Activated CD8-positive, alpha-beta memory T cell treated with anti-CD3 and anti-CD28 coated beads, Interleukin-2, amount 50 U/mL, for 1 hour (primary cell): Measurements from ENCODE around the gene APOBEC4.
"Not testable (repeated sequence)": the region's sequence is repeated elsewhere in the genome, so short reads cannot be mapped to it uniquely, and the experiment has no call there.

Source experiments
- DNase-seq: peaks from one replicate; pipeline ENCODE4 v3.0.0-alpha.2; 2020; ENCODE audit errors: extremely low read depth

Gene APOBEC4

GRCh38 chr1:183652547-183653461, at the start of gene APOBEC4:
TSS of gene APOBEC4 (minus strand) at chr1:183653316. CDS start at chr1:183648781, 4,535 bp downstream.
- no peak for DNase-seq

GRCh38 chr1:183702813-183703198, 49.7 kb upstream of the APOBEC4 start:
- no peak for DNase-seq

GRCh38 chr1:183702087-183702812, 49.1 kb upstream of the APOBEC4 start:
- no peak for DNase-seq

DNA sequence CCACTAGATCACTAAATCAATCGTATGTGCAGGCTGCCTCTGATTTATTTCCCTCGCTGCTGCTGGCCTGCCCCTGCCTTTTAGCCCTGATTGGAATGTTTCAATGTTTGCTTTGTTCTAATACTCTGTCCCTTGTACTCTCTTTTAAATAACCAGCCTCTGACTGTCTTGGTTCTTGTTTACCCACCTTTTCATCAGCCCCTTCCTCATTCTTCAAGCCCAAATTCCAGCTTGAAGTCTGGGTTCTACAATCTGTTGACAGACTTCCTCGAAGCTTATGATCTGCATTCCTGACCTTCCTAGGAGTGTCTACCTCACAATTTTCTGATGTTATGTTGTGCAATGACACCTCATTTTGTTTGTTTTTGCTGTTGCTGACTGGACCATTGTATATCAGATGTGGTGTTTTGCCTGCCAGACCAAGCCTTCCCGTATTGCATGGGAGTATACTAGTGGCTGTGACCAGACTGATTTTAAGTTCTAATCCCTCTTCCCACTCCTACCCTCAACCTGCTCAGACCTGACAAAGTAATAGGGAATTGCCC, 46.6 kb upstream of the APOBEC4 start:
- DNase-seq, result no peak

DNA sequence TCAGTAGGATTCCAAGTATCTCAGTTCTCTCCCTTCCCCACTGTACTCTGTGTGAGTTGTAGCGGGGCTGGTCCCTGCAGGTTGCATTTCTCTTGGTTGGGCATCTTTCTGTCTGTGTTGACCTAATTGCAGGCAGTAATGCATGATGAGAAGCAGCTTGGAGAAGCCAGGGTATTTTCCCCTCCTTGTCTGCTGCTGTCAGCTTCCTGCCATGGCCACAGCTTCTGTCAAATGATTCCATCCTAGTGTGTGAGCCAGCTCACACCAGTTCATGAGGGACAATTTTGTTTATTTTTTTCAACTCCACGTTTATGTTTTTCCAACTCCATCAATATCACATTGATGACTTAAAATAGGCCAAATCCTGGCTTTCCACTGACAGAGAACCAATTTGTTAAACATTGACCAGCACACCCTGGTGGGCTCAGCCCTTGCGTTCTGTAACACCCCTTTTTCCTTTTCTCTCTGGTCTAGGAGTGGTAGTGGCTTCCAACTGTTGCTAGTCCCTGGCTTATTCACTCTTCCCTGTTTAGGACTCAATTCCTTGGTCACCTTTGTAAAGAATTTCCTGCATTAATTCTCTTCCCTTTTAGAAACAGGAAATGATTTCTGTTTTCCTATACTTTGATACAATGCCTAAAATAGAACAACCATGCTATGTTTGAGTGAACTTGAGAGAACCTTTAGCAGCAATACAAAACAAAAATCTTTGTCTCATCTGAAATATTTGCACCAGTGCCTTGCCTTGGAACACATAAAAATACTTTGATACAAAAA, 44.9 kb upstream of the APOBEC4 start:
- no peak for DNase-seq

- DNase-seq, result no peak
Observed at GRCh38 chr1:183696981-183697380, 43.9 kb upstream of the APOBEC4 start.

DNA sequence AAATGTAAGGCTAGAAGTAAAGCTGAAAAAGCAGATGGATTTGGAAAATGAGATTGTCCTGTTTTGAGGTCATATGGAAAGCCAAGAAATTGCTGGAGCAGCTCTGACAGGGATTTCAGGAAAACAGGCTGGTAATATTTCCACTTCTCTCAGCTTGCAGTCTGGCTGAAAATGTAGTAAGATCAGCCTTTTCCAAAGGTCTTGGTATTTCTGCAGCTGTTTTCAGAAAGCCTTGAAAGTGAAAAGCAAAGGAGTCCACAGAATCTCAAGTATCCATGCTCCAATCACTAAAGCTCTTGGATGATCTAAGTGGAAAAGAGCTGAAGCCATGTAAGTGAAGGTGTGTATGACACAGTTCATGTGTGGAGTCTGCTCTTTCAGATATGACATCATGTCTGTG, 41.6 kb upstream of the APOBEC4 start:
- DNase-seq, result no peak

DNA sequence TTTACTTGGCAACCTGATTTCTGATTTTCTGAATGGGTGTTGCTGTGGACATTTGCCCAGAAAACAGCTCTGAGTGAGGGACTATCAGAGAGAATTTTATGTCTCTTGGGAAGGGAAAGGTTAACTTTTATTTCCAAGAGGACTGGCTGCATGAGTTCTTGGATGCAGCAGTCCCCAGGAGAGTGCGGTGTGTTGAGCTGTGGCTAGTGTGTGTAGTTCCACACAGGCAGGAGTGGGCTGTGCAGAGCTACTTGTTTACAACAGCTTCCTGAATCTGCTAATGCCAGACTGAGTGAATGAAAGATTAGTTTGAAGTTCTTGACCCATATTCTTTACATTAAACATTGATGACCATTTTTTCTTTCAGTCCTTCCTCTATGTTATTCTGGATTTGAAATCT, 41.0 kb upstream of the APOBEC4 start:
- DNase-seq, result no peak

- no peak for DNase-seq
Observed at GRCh38 chr1:183693521-183693920, 40.4 kb upstream of the APOBEC4 start.

DNA sequence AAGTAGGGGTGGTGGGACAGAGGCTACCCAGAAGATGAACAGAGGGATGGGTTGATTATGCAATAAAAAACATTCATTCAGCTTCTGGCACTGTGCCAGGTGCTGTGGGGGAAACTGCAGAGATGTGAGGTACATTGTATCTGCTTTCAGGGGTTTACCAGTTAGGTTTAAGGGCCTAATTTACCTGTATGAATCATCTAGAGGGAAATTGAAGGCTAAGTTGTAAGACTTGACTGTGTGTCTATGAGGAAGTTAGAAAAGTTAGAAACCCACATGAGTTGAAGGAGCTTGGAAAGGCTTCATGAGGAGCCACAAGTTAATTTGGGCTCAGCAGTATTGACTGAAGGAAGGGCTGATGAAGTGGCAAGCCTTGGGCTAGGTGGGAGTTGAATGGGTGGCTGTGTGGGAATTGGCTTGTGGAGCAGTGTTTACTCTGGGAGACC, 36.7 kb upstream of the APOBEC4 start:
- DNase-seq, result no peak

- DNase-seq, result no peak
Observed at GRCh38 chr1:183688341-183689060, 35.4 kb upstream of the APOBEC4 start.

- no peak for DNase-seq
Observed at GRCh38 chr1:183687546-183688304, 34.6 kb upstream of the APOBEC4 start.

DNA sequence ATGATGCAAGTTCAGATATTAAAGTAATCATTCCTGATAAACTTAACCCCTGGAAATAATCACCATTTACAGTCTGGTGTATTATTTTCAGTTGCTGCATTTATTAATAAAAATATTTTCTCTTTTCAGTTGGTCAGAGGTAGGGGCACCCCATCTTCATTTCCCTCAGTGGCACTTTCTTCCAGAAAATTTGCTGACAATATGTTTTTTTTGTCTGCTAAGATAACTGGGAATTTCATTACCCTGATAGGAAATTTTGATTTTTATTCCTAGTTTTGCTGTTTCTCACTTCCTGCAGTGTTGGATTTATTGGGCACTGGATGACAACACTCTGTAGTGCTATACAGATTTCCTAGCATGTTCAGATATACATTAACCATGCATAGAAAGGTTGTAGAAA, 33.1 kb upstream of the APOBEC4 start:
- no peak for DNase-seq

- DNase-seq, result no peak
Observed at GRCh38 chr1:183685112-183685713, 32.1 kb upstream of the APOBEC4 start.

DNA sequence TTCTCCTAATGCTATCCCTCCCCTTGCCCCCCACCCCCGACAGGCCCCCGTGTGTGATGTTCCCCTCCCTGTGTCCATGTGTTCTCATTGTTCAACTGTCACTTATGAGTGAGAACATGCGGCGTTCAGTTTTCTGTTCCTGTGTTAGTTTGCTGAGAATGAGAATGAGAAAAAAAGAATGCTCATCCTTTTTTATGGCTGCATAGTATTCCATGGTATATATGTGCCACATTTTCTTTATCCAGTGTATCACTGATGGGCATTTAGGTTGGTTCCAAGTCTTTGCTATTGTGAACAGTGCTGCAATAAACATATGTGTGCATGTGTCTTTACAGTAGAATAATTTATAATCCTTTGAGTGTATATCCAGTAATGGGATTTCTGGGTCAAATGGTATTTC, 26.2 kb upstream of the APOBEC4 start:
- DNase-seq, result not testable (repeated sequence)

DNA sequence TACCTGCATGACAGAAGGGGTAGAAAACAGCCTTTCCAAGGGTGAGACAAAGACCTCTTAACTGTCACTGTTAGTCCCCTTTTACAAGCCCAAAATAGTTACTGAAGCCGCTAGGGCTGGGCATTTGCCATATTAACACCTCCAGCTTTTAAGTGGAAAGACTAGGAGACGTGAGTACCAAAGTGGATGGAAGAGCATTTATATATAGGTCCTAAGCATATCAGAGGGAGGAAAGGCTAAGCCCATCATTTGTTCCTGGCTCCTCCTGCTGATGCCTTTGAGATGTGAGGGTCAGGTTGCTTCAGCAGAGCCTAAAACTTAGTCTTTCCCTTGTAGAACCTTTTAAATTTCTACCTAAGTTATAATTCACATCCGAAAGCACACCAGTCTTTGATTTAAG, 25.7 kb upstream of the APOBEC4 start:
- DNase-seq, result no peak

DNA sequence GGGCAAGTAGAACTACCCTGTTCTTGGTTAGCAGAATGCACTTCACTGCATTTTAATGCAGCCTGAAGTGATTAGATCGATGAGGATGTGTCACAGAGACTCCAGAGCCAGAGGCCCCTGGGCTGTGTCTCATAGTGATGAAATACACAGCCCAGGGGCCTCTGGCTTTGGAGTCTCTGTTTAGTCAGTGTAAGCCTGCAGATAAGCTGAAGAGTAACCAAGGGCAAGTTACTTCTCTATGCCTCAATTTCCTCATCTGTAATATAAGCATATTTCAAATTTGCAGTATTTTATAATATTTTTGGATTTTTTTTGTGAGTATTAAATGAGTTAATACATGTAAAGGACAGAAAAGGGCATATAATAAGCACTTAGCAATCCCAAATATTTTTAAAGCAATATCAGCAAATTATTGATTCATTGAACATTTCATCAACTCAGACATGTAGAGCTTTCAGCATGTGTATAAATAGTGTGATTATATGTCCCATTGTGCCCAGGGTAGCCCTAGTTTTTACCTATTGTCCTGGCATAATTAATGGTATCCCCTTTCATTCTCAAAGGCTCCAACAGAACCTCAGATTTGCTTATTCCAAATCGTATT, 23.6 kb upstream of the APOBEC4 start:
- DNase-seq, result no peak

GRCh38 chr1:183675883-183676585, 22.9 kb upstream of the APOBEC4 start:
- no peak for DNase-seq

DNA sequence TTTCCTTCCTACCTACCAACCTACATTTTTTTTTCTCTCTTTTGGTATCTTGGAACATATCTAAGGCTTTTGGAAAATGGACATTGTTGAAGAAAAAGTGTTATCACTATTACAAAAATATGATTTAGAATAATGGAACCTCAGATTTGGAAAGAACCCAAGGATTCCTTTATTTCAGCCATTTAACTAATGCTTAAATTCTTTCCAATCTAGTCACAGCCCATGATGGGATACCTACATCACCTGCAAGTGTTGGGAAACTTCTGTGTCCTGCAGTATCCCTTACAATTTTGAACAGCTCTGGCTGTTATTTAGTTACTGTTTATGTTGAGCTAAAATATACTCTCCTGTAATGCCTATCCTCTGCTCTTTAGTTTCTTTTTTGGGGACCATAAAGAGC, 22.3 kb upstream of the APOBEC4 start:
- no peak for DNase-seq
